Testis (tissue), 2 donors: ENCODE results near the gene SF3B2.

Source experiments
- POLR2A ChIP-seq: fragments of 450-650 bp; IDR thresholded peaks from one replicate; pipeline ENCODE4 v1.6.1; 2017; ENCODE audit warnings: antibody characterized with exemption, mild to moderate bottlenecking, moderate library complexity
- TF ChIP-seq, protein P1 (sequence below), 3 experiments: fragments of 450-650 bp in 2 of 3; fragments of 200-600 bp in 1 of 3; sonication (generic) in 1 of 3; IDR thresholded peaks; one replicate each; pipeline ENCODE4 v1.5.1; 2016 to 2019; ENCODE audit warnings: antibody characterized with exemption in 3 of 3, mild to moderate bottlenecking in 2 of 3, moderate library complexity in 1 of 3

DNA sequence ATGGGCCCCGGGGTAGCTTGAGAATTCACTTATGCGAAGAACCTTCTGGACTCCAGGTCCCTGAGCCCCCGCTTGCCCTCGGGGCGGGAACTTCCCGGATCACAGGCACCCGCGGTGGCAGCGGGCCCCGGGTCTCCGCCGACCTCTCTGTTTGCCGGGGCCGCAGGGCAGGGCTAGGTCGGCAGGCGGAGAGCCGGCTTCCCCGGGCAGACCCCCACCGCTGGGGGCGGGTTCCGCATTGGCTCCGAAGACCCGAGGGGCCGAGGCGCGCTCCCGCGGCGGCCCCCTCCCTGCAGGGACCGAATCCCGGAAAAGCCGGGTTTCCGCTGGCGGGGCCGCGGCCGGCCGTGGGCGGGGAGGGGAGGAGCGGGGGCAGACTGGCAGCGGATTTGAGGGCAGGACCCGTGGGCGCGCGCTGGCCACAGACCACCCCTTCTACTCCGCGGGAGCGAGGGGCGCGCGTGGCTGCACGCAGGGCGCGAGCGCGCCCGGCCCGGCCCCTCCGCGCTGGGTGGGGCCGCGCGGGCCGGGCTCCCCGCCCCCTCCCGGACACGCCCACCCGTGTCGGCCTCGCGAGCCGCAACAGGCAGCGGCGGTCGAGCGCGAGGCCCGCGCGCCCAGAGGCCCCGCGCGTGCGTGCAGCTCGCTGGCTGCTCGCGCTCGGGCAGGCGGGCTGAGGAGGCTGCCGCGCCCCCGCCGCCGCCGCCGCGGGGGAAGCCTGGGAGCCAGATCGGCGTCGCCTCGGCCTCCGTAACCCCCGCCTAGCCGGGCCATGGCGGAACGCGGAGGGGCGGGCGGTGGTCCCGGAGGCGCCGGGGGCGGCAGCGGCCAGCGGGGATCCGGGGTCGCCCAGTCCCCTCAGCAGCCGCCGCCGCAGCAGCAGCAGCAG lies 17.8 kb downstream of the SF3B2 start, which contains the start of gene PACS1:
- TF ChIP-seq, protein P1, sequence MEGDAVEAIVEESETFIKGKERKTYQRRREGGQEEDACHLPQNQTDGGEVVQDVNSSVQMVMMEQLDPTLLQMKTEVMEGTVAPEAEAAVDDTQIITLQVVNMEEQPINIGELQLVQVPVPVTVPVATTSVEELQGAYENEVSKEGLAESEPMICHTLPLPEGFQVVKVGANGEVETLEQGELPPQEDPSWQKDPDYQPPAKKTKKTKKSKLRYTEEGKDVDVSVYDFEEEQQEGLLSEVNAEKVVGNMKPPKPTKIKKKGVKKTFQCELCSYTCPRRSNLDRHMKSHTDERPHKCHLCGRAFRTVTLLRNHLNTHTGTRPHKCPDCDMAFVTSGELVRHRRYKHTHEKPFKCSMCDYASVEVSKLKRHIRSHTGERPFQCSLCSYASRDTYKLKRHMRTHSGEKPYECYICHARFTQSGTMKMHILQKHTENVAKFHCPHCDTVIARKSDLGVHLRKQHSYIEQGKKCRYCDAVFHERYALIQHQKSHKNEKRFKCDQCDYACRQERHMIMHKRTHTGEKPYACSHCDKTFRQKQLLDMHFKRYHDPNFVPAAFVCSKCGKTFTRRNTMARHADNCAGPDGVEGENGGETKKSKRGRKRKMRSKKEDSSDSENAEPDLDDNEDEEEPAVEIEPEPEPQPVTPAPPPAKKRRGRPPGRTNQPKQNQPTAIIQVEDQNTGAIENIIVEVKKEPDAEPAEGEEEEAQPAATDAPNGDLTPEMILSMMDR (IDR thresholded peaks at IDR 0.05): peak in 1 of 3 experiments; percentile 34
- no peak for TF ChIP-seq POLR2A
